GM18508 (cell line): Measurements from ENCODE around the gene PER3.
"Not testable (repeated sequence)": the region's sequence is repeated elsewhere in the genome, so short reads cannot be mapped to it uniquely, and the experiment has no call there.

Experiments
- ATAC-seq: cut with Tn5 transposase; IDR thresholded peaks from one replicate; pipeline ENCODE4 v1.9.1; 2021; ENCODE audit warnings: moderate number of reproducible peaks; ENCODE audit not compliant: insufficient read depth, unreplicated experiment

Gene PER3

GRCh38 chr1:7777591-7777990, 6.5 kb upstream of the PER3 start:
- no peak for ATAC-seq

GRCh38 chr1:7778133-7778628, 5.9 kb upstream of the PER3 start:
- no peak for ATAC-seq

- ATAC-seq, result no peak
These were observed 3.1 kb upstream of the PER3 start for GRCh38 chr1:7780976-7781375.

GRCh38 chr1:7781501-7781900, 2.6 kb upstream of the PER3 start:
- no peak for ATAC-seq

- no peak for ATAC-seq
These were observed 2.1 kb upstream of the PER3 start for GRCh38 chr1:7781923-7782495.

GRCh38 chr1:7783178-7783711, 846 bp upstream of the PER3 start:
- no peak for ATAC-seq

GRCh38 chr1:7784492-7785071, 491 bp downstream of the PER3 start:
- no peak for ATAC-seq

- no peak for ATAC-seq
These were observed 1.0 kb downstream of the PER3 start for GRCh38 chr1:7785108-7785507.

GRCh38 chr1:7786795-7787194, 2.7 kb downstream of the PER3 start:
- ATAC-seq, result no peak

- ATAC-seq, result no peak
These were observed 5.7 kb downstream of the PER3 start for GRCh38 chr1:7789828-7790227.

GRCh38 chr1:7791027-7791426, 6.9 kb downstream of the PER3 start:
- not testable (repeated sequence) for ATAC-seq

- no peak for ATAC-seq
These were observed 11.3 kb downstream of the PER3 start for GRCh38 chr1:7795406-7795805.

- ATAC-seq, result no peak
These were observed 21.4 kb downstream of the PER3 start for GRCh38 chr1:7805460-7805859.

- ATAC-seq, result no peak
These were observed 24.3 kb downstream of the PER3 start for GRCh38 chr1:7808253-7808844.

- no peak for ATAC-seq
These were observed 25.7 kb downstream of the PER3 start for GRCh38 chr1:7809742-7810141.

GRCh38 chr1:7810395-7810794, 26.3 kb downstream of the PER3 start:
- ATAC-seq, result no peak

- no peak for ATAC-seq
These were observed 27.4 kb downstream of the PER3 start for GRCh38 chr1:7811476-7811875.

- no peak for ATAC-seq
These were observed 29.7 kb downstream of the PER3 start for GRCh38 chr1:7813677-7814373.

GRCh38 chr1:7821282-7821681, 37.2 kb downstream of the PER3 start:
- ATAC-seq, result no peak

- no peak for ATAC-seq
These were observed 40.6 kb downstream of the PER3 start for GRCh38 chr1:7824701-7825100.

GRCh38 chr1:7826363-7826762, 42.3 kb downstream of the PER3 start:
- no peak for ATAC-seq
